Stimulated activated CD4-positive, alpha-beta T cell treated with anti-CD3 and anti-CD28 coated beads, TNF-alpha, amount 100 ng/mL, for 24 hours (primary cell): ENCODE results near the gene TLCD3A.

Source experiments
- DNase-seq, 3 experiments: peaks; one replicate each; pipeline ENCODE4 v3.0.0-alpha.2; 2020; ENCODE audit warnings: low read depth in 3 of 3

TLCD3A gene

DNA sequence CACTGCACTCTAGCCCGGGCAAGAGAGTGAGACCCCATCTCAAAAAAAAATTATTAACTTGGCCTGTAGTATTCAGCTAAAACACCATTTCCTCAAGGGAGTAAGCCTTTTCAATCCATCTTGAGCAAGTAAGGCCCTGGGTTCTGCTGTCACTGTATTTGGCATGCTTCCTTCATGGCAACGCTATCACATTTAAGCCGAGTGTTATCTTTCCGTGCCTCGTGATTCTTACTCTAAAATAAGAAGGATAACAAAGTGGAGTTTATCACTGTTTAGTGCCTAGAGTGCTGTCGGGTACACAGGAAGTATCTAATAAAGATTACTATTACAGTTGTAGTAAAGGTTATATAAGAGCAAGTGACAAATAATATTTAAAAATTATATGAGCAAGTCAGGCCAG is 26.5 kb upstream of the TLCD3A start:
- DNase-seq: no peak

DNA sequence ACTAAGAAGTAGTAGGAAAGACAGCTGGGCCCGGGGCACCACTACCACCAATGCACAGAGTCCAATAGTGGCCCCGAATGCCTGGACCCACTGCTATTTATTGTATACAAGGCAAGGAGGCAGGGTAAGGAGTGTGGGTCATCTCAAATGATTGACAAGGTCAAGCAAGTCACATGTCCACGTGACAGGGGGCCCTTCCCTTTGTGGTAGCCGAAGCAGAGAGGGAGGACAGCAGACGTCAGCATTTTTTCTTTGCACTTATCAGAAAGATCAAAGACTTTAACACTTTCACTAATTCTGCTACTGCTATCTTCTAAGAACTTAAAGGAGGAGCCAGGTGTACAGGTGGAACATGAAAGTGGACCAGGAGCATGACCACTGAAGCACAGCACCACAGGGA is 24.3 kb upstream of the TLCD3A start:
- no peak for DNase-seq

DNA sequence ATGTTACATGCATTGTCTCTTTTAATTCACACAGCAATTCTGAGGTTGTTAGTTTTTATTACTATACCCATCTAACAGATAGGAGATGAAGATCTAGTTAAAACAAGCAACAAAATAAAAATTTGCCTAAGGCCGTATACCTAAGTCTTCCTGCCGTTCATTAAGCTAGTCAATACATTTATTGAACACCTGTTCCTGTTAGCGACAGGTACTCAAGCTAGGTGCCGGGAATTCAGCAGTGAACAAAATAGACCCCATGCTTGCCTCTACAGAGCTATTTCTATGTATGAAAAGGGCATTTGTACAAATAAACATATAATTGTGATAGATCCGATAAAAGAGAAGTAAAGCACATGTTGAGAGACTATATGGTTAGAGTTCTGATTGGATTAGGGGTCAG is 14.3 kb upstream of the TLCD3A start:
- DNase-seq: no peak

DNA sequence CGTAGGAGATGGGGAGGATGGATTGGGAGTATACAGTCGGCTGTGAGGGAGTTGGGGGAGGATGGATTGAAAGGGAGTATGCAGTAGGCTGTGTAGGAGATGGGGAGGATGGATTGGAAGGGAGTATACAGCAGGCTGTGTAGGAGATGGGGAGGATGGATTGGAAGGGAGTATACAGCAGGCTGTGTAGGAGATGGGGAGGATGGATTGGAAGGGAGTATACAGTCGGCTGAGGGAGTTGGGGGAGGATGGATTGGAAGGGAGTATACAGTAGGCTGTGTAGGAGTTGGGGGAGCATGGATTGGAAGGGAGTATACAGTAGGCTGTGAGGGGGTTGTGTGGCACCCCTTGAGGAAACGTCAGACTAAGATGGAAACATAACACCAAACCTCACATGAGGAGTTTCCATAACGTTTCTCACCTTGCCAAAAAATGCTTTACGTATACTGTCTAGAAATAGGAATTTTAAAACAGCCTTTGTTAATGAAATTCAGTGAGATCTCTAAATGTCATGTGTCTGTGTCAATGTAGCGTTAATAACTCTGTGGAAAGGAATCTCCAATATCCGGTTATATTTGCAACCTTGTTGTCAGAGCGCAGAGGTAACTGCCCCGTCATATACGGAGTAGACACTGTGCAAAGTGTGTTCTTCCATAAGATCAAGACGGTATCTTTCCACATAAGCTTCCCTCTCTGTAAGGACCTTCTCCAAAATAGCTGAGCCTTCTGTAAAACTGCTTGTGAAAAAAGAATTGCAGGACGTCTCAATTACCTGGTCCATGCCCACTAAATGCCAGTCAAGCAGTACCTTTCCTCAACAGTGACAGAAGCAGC is 11.5 kb upstream of the TLCD3A start:
- DNase-seq: no peak

DNA sequence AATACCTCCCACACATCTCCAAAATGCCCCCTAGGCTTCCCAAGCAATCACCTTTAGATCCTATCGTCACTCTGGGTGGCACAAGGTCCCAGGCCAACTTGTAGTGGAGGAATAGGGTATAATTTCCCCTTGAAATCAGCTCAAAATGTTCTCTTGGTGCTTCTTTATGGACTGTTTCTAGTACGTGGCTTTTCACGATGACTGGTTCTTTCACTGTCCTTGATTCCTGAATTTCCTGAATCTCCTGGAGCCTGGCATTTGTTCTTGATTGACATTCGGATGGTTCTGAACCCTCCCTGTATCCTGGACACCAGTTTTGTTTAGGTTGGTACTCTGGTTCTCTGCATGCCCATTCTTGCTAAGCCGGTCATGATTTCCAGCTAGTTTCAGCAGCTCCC is 10.9 kb upstream of the TLCD3A start:
- DNase-seq: no peak

DNA sequence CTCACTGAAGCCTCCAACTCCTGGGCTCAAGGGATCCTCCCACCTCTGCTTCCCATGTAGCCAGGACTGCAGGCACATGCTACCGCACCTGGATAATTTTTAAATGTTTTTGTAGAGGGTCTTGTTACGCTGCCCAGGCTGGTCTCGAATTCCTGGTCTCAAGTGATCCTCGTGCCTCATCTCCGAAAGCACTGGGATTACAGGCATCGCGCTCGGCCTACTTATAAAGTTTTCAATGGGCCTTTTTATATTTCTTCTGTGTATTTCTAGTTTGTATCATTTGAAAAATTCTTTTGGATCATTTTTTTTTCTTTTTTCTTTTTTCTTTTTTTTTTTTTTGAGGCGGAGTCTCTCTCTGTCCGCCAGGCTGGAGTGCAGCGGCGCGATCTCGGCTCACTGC is 7.3 kb upstream of the TLCD3A start:
- DNase-seq: no peak

DNA sequence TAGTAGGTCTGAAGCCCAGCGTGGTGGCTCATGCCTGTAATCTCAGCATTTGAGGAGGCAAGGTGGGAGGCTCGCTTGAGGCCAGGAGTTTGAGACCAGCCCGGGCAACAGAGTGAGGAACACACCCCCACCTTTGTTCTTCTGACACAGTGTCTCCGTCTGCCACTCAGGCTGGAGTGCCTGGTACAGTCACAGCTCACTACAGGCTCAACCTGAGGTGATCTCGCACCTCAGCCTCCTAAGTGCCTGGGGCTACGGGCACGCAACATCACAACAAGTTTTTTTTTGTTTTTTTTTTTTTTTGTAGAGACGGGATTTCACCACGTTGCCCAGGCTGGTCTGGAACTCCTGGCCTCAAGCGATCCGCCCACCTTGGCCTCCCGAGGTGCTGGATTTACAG is 6.7 kb upstream of the TLCD3A start:
- no peak for DNase-seq

DNA sequence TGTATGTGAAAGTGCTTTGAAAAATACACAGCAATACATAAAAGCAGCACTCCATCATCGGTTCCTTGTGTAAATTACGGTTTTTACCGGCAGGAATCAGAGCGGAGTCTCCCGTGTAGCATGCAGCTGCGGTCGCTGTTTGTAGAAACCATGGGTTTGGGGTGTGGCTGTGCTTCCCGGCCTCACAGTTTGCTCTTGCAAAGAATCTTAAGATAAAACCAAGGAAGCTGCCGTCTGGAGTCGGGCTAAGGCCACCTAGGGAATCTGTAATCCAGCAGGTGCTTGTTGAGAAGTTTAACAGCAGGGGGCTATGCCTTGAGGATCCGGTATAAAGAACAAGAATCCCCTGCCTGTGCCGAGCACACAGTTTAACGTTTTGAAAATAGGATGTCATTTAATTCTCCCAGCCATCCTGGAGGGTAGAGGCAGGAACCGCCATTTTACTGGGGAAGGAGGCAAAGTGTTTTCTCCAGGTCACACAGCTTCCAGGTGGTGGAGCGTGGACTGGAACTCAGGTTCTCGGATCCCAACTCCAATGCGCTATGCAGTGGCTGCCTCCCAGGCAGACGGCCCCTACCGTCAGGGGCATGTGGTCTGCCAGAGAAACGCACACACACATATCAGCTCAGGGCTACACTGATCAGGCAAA is 6.0 kb upstream of the TLCD3A start:
- DNase-seq: no peak

DNA sequence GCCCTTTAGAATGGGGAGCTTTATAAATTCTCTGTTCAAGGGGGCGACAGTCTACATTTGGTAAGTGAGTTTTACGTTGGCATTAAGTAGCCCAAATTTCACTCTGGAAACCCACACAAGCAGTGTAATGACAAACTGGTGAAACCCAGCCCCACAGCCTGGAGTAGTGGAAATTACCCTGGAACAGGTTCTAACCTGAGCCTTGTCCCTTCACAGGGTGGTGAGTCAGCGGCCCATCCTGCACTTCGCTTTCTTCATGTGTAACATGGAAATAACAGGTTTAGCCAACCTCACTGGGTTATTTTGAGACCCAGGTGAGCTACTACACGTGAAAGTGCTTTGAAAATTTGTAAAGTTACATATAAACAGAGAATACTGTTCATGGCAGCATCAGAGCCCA is 3.5 kb upstream of the TLCD3A start:
- no peak for DNase-seq

DNA sequence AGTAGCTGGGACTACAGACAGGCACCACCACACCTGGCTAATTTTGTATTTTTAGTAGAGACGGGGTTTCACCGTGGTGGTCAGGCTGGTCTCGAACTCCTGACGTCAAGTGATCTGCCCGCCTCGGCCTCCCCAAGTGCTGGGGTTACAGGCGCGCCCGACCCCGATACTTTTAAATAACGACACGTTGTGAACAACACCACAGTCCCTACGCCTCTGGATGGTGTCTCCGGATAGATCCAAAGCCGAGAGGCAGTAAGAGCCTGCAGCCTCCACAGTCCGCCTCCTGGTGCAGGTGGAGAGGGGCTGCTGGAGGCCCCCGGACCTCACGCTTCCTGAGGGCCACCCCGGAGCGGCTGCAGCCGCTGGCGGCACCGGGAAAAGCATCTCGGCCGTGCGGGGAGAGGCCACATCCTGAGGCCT is 741 bp upstream of the TLCD3A start:
- no peak for DNase-seq

DNA sequence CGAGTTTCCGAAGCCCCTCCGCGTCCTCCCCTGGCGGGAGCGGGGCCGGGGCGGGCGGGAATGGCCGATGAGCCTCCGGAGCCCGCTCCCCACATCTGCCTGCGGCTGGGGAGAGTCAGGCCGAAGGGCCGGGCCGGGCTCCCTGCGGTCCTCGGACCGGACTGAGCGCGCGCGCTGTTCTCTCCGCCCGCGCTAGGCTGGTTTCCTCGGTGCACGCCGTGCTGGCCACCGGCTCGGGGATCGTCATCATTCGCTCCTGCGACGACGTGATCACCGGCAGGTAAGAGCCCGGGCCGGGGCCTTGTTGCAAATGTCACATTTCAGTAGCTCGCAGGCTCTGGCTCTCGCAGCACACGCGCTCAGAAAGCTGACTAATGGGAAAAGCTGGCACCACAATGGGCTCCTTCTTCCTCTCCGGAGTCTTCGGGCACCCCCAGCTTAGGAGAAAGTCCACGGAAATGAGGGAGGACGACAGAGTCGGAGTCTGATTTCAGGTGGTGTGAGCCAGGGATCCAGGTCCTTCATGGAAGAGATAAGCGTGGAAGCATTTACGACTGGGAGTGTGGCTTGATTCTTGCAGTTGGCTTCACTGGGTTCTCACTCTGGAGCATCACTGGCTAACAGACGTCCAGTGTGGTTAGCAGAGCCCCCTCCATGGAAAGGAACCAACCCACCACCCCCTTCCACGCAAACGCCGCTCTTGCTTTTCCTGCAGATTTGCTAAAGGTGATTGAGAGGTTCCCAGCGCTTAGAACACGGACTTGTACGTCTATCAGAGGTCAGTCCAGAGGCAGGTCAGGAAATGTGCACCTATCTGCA is 715 bp downstream of the TLCD3A start:
- peak in 1 of 3 experiments; percentile 60 for DNase-seq

DNA sequence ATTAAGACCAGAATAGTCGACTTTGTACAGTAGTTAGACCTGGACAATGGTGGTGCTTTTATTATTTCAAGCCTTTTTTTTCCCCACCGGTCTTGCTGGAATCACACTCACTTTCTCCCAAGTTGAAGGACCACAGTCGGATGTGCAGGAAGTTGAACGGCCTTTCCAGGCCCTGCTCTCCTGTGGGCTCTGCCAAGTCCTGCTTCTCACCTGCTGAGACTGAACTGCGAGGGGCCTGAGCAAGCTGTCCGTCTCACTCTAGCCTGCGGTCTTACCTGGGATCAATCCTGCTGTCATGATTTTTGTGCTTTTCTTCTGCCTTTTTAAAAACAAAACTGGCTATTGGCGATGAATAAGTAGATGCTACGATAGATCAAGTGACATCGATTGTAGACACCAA is 1.3 kb downstream of the TLCD3A start:
- no peak for DNase-seq

DNA sequence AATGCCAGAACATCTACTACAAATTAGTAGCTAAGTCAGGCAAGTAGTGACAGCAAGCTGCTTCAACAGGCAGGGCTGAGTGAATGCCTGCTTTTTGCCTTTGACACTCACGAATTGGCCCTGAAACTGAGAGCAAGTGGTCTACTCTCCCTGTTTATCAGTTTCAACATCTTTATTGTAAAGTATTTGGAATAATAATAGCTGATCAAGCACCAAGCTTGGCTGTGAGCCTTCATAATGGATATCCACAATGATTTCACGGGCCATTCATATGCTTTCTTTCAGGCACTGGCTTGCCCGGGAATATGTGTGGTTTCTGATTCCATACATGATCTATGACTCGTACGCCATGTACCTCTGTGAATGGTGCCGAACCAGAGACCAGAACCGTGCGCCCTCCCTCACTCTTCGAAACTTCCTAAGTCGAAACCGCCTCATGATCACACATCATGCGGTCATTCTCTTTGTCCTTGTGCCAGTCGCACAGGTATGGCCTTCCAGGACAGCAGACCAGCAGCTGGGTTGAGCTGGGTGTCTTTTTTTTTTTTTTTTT is 5.2 kb downstream of the TLCD3A start:
- DNase-seq: no peak

DNA sequence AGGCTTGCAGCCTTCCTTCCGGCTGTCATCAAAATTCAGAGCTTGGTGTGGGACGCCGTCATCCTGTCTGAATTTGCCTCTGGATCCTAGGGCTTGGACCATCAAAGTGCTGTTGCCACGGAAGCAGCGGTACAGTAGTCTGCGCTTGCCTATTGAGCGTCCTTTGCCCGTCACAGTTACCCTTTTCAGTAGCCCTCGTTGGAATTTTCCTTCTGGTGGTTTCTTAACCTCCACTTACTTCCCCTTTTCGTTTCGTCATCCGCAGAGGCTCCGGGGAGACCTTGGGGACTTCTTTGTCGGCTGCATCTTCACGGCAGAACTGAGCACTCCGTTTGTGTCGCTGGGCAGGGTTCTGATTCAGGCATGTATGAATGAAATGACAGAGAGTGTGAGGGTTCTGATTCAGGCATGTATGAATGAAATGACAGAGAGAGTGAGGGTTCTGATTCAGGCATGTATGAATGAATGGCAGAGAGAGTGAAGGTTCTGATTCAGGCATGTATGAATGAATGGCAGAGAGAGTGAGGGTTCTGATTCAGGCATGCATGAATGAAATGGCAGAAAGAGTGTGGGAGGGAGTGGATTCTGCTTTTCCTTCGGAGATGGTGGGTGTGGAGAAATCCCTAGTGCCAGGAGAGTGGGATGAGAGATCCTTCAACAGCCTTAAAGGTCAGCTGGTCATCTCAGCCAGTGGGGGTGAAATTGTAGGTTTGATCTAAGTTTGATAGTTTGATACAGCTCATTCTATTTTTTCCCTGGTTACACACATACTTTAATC is 8.0 kb downstream of the TLCD3A start:
- DNase-seq: peak in 1 of 3 experiments; percentile 23

DNA sequence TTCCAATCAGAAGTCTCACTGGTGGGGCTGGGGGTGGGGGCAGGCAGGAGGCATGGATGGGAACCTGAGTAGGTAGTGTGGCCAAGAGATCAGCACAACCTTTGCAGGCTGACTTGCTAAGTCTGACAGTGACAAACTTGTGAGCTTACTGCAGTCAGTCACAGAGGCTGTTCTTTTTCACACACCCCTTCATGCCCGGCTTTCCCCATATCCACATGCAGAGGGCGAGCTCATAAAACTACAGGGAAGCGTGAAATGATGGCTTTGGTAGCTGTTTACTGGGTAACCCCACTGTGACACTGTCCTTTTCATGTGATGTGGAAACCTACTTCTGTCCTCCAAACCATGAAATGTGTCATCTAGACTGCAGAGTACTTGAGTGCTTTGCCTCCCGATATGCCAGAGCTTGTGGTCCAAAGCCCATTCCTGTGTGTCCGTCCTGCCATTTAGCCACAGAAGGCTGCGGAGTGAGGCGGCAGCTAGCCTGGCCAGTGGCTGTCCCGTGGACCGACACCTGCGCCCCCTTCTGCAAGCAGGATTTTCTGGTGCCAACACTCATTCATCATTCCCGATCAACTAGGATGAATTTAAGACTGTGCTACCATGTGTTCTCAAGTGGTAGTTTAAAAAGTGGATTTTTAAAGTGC is 9.9 kb downstream of the TLCD3A start:
- no peak for DNase-seq

DNA sequence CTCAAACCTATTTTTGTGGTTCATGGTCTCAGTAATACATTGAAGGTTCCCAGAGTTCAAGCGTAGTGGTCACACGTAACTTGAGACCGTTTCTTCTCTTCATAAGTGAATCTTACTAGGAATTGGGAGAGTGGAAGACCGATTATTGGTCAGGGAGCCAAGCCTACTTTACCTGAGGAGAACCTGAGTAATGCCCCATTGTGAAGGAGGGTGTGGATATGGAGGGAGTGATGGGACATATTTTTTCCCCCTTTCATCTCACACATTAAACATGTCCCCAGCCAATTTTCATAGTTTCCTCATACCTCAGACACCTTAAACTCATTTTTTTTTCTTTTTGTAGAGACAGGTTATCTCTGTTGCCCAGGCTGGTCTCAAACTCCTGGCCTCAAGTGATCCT is 10.7 kb downstream of the TLCD3A start:
- no peak for DNase-seq

DNA sequence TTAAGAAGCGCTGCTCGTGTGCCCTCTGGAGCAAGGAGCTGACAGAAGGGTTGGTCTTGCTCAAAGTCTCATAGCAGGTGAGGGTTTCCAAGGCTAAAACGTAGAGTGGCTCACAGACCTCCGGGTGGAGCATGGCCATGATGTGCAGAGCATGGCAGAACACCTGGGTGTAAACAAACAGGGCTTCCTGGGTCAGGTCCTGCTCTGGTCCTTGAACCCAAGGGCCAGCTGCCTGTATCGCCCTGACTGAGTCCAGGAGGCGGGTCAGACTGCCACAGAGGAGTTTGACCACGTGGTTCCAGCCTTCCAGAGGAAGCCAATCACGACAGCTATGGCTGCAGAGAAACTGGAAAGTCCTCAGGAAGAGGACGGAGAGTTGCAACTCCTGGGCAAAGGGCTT is 12.5 kb downstream of the TLCD3A start:
- no peak for DNase-seq

DNA sequence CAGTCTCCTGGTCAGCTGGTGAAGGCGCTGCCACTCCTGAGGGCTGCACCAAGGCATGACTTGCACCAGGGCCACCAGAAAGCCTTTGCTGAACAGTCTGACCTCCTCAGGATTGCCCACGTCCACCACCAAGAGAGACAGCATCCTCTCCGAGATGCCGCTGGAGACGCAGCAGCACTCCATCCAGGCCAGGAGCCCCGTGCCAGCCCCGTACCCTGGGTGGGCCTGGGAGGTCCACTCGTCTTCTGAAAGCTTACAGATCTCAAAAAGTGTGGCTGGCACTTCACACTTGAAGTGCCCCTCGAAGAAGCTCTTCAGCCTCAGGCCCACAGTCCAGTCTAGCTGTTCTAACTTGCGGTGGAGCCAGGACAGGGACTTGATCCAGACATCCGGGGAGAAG is 13.0 kb downstream of the TLCD3A start:
- no peak for DNase-seq

DNA sequence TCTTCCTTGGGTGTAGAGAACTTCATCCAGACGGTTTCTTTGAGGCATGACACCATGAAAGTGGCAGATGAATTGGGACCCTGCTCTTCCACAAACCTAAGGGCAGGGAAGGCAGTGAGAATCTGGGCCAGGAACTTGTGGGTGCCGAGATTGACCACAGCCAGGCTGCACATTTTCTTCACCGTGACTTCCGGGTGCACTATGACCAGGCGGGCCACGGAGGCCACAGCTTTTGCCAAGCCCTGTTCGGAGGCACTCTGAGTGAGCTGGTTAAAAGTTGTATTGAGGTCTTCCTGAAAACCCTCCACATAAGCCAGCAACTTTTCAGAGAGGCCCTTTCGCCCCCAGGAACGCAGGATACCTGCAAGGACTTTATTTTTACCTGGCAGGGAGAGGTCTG is 13.8 kb downstream of the TLCD3A start:
- DNase-seq: no peak

DNA sequence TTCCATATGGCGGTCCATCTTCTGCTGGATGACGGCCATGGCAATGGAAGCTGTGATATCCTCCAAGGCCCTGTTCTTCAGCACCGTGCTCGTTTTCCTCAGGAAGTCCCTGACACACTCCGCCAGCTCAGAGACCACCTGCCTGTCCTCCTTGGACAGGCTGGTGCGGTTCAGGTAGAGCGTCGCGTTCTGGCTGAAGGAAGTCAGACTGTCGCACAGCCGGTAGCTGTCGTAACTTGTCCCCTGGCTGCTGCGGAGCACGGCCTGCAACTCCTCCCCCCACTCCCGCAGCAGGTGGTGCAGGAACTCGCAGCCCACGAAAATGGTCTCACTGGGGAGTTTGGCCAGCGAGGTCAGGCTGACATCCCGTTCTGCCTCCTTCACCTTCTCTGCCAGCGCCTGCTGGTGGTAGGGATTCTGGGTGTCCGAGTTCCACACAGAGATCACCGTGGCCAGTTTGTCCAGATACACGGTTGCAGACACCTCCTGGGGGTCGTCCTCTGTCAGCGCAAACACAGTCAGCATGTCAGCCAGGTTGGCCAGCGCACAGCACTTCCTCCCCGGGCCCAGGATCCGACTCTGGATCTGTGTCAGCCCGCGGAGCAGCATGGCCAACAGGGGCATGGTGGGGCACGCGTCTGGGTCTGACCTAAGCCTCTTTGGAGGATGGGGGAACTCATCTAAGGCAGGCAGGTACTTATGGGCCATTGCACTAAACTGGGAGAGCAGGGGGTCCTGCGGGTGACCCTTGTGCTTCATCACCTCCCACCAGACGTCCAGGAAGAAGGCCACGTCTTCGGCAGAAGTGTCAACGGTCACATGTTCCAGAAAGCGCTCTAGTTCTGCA is 14.6 kb downstream of the TLCD3A start:
- DNase-seq: no peak
